Ovary (tissue), 10 donors: ENCODE results near the gene SGCE. TPM values are rescaled to one million over a fixed set of nuclear protein-coding genes. Genes with fewer than 3 reads are reported as not detected.
"Not testable (repeated sequence)": the region's sequence is repeated elsewhere in the genome, so short reads cannot be mapped to it uniquely, and the experiment has no call there.

Source experiments
- DNase-seq, 5 donors: peaks; one replicate each; pipeline ENCODE4 v3.0.0-alpha.2; 2019 to 2020
- H3K27ac ChIP-seq, 2 donors: fragments of 200-600 bp; one replicate each; pipeline versions ENCODE4 v1.5.1 to v1.8.0; 2019 to 2022
- H3K27me3 ChIP-seq: fragments of 200-600 bp; one replicate; pipeline ENCODE4 v1.8.0; 2022
- H3K36me3 ChIP-seq: fragments of 200-600 bp; sonication (generic); one replicate; pipeline ENCODE4 v1.5.1; 2019
- H3K4me1 ChIP-seq: one replicate; pipeline ENCODE4 v1.8.1; 2013; ENCODE audit warnings: mild to moderate bottlenecking, moderate library complexity; ENCODE audit not compliant: insufficient read depth
- H3K4me3 ChIP-seq: fragments of 200-600 bp; sonication (generic); one replicate; pipeline ENCODE4 v1.5.1; 2017
- H3K9me3 ChIP-seq, 2 donors: fragments of 200-600 bp in 1 of 2; sonication (generic) in 1 of 2; one replicate each; pipeline versions ENCODE4 v1.5.1 to v1.8.1; 2013 to 2019; ENCODE audit warnings: mild to moderate bottlenecking in 1 of 2, moderate library complexity in 1 of 2
- EP300 ChIP-seq: sonication (generic); formaldehyde crosslinking; IDR thresholded peaks from one replicate; pipeline ENCODE4 v1.6.1; 2017; ENCODE audit warnings: antibody characterized with exemption
- POLR2A ChIP-seq: fragments of 450-650 bp; IDR thresholded peaks from one replicate; pipeline ENCODE4 v1.6.1; 2017; ENCODE audit warnings: antibody characterized with exemption, mild to moderate bottlenecking, moderate library complexity
- WGBS, 3 donors: extraction: QIAGEN DNeasy Blood & Tissue Kit in 1 of 3; methylation state at CpG; one replicate each; pipeline versions ENCODE4 v1.1.5 to v1.1.7; 2013 to 2017; 5-methylcytosine and 5-hydroxymethylcytosine counted together
- intact Hi-C, 4 donors: fragments of 100-400 bp; cut with DNase I; formaldehyde crosslinking; loops; one replicate each; pipeline versions ENCODE4 v1.11.0 to v1.15.1; 2022 to 2023
- long read RNA-seq, 3 donors: library from polyadenylated mRNA in 2 of 3; unstranded in 2 of 3; transcript quantifications; one replicate each; pipeline ENCODE4 v2.0.0 and lab custom pipeline, GENCODE V29; 2021 to 2026
- polyA plus RNA-seq, 2 donors: library from polyadenylated mRNA; stranded (reverse); fragments of 200-250 nt in 1 of 2; fragments of 350-450 nt in 1 of 2; fragmentation: Illumina TruSeq in 1 of 2; extraction: RNeasy Lipid Tissue Mini Kit (QIAGEN cat#74804) in 1 of 2; gene quantifications; one replicate each; pipeline ENCODE4 v1.2.3, GENCODE V29; 2013 to 2014
- total RNA-seq, 7 donors: library from RNA; depleted of rRNA in 2 of 7; stranded (reverse); fragments of >200 nt in 2 of 7; fragmentation: NEBNext Ultra II Directional in 3 of 7; extraction: Animal tissue kit (Norgen Biotek cat#: 25700) in 3 of 7; gene quantifications; one replicate each; pipeline versions ENCODE4 v1.1.0 to v1.2.4, GENCODE V29; 2016 to 2023
- TF ChIP-seq, protein P1 (sequence below), 3 donors: fragments of 450-650 bp in 2 of 3; fragments of 200-600 bp in 1 of 3; IDR thresholded peaks; one replicate each; pipeline versions ENCODE4 v1.5.1 to v1.8.0; 2016 to 2022; ENCODE audit warnings: antibody characterized with exemption in 3 of 3, mild to moderate bottlenecking in 1 of 3
- donor health status: DM: no; HTN: no; CAD: no; lungs with moderate emphysema.
- donor health status: DM: no; HTN: no; CAD: no.
- donor health status: Bipolar disorder and iron deficiency.
- donor health status: DM: yes; HTN: yes; CAD: no.
- donor health status: DM: no; HTN: no; CAD: no.
- donor health status: DM: yes; HTN: yes; CAD: no.

Gene SGCE, protein sequence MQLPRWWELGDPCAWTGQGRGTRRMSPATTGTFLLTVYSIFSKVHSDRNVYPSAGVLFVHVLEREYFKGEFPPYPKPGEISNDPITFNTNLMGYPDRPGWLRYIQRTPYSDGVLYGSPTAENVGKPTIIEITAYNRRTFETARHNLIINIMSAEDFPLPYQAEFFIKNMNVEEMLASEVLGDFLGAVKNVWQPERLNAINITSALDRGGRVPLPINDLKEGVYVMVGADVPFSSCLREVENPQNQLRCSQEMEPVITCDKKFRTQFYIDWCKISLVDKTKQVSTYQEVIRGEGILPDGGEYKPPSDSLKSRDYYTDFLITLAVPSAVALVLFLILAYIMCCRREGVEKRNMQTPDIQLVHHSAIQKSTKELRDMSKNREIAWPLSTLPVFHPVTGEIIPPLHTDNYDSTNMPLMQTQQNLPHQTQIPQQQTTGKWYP
- total RNA-seq (100 to 1,000 TPM; 104 to 183 (median 114) TPM), polyA plus RNA-seq (100 to 1,000 TPM; 147 to 157 TPM)
- long read RNA-seq, donor 1, transcript SGCE-283 (12 exons, 1,686 nt), result minor isoform, 9 of 294 reads
- long read RNA-seq, donor 1, transcript SGCE-299 (11 exons, 1,614 nt), result major isoform, 213 of 294 reads
- long read RNA-seq, donor 1, transcript SGCE-205 (10 exons, 1,532 nt), result minor isoform, 14 of 294 reads
- long read RNA-seq, donor 1, transcript SGCE-282 (12 exons, 1,733 nt), result minor isoform, 6 of 294 reads
- long read RNA-seq, donor 1, partial matches to known transcripts, result 12 of 294 reads
- long read RNA-seq, donor 1, other reads (novel, unspliced or antisense), result 30 of 294 reads
- long read RNA-seq, donor 2, transcript SGCE-299 (11 exons, 1,614 nt), result major isoform, 18 of 90 reads
- long read RNA-seq, donor 2, partial matches to known transcripts, result 63 of 90 reads
- long read RNA-seq, donor 2, other reads (novel, unspliced or antisense), result 0 of 90 reads
- long read RNA-seq, donor 3, transcript SGCE-299 (11 exons, 1,614 nt), result major isoform, 70 of 127 reads
- long read RNA-seq, donor 3, transcript SGCE-206 (12 exons, 1,704 nt), result minor isoform, 7 of 127 reads
- long read RNA-seq, donor 3, partial matches to known transcripts, result 27 of 127 reads
- long read RNA-seq, donor 3, other reads (novel, unspliced or antisense), result 5 of 127 reads

- no peaks in the 10 kb centered on the region for H3K36me3 ChIP-seq
- peak; percentile 86 to 93 (median 88) for DNase-seq
- H3K4me1 ChIP-seq, result peaks cover 1% of the 10 kb centered on the region
- intact Hi-C loops, result loop anchor here in 1 of 4 donors (10.0 kb wide), 1 partner anchor 361 kb away; no protein-coding TSS in a partner anchor
- no peaks in the 10 kb centered on the region for H3K9me3 ChIP-seq
- TF ChIP-seq EP300 (no peak), POLR2A (peak; percentile 19)
- TF ChIP-seq, protein P1, sequence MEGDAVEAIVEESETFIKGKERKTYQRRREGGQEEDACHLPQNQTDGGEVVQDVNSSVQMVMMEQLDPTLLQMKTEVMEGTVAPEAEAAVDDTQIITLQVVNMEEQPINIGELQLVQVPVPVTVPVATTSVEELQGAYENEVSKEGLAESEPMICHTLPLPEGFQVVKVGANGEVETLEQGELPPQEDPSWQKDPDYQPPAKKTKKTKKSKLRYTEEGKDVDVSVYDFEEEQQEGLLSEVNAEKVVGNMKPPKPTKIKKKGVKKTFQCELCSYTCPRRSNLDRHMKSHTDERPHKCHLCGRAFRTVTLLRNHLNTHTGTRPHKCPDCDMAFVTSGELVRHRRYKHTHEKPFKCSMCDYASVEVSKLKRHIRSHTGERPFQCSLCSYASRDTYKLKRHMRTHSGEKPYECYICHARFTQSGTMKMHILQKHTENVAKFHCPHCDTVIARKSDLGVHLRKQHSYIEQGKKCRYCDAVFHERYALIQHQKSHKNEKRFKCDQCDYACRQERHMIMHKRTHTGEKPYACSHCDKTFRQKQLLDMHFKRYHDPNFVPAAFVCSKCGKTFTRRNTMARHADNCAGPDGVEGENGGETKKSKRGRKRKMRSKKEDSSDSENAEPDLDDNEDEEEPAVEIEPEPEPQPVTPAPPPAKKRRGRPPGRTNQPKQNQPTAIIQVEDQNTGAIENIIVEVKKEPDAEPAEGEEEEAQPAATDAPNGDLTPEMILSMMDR (IDR thresholded peaks at IDR 0.05), result peak; percentile 30 to 40 (median 30)
- H3K4me3 ChIP-seq, result peak within 1 kb of the TSS; percentile 66
- 25 to 33% (median 28%) methylated on average over 62 to 63 of the region's 63 CpGs for WGBS, 3 donors
- H3K27ac ChIP-seq, result peak within 1 kb of the TSS; percentile 80 to 90
- no peaks in the 10 kb centered on the region for H3K27me3 ChIP-seq
These were observed at the start of gene SGCE for GRCh38 chr7:94655848-94656657. Gene SGCE, minus strand, starts transcription at chr7:94656133. Its CDS starts 35 bp downstream, at chr7:94656098.

DNA sequence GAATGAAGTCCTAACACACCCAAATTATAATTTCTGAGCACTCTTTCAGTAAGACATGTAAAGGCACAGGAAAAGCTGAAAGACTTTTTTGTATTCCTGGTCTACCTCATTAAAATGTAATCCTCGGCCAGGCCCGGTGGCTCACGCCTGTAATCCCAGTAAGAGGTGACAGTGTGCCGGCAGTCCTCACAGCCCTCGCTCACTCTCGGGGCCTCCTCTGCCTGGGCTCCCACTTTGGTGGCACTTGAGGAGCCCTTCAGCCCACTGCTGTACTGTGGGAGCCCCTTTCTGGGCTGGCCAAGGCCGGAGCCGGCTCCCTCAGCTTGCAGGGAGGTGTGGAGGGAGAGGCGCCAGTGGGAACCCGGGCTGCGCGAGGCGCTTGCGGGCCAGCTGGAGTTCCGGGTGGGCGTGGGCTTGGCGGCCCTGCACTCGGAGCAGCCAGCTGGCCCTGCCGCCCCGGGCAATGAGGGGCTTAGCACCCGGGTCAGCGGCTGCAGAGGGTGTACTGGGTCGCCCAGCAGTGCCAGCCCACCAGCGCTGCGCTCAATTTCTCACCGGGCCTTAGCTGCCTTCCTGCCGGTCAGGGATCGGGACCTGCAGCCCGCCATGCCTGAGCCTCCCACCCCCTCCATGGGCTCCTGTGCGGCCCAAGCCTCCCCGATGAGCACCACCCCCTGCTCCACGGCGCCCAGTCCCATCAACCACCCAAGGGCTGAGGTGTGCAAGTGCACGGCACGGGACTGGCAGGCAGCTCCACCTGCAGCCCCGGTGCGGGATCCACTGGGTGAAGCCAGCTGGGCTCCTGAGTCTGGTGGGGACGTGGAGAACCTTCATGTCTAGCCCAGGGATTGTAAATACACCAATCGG lies 49.5 kb upstream of the SGCE start:
- H3K4me1 ChIP-seq, DNase-seq, H3K4me3 ChIP-seq, H3K27ac ChIP-seq, H3K27me3 ChIP-seq, H3K9me3 ChIP-seq, H3K36me3 ChIP-seq, intact Hi-C loops: not testable (repeated sequence)
- 96 to 98% (median 96%) methylated on average over 37 to 39 of the region's 39 CpGs for WGBS, 3 donors

DNA sequence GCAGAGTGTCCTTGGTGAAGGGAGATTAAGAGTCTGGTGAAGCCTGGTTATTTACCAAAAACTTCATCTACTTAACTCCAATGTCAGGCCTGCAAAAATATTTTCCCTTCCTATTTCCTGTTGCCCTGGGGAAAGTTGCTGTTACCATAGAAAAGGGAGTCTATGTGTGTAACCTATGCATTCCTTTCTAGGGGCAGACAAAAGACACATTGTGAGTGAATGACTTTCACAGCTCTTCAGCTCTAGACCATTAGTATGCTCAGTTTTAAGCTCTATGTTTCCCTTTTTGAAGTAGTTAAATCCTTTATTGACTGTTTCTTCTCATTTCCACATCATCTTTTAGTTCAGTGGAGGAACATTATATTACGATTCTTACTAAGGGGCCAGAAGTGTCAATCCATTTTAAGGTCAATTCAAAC lies 45.6 kb upstream of the SGCE start:
- Histone ChIP-seq H3K9me3 (no peaks in the 10 kb centered on the region), H3K4me3 (no peak overlapping the region), H3K4me1 (peaks cover 4% of the 10 kb centered on the region), H3K36me3 (no peaks in the 10 kb centered on the region), H3K27me3 (no peaks in the 10 kb centered on the region), H3K27ac (peak overlapping the region in 1 of 2 donors; percentile 46)
- intact Hi-C loops, result no loop called here
- TF ChIP-seq EP300 (no peak), POLR2A (no peak)
- TF ChIP-seq, protein P1 (IDR thresholded peaks at IDR 0.05), result no peak
- WGBS, 3 donors, result 8 to 49% (median 23%) methylated on average over 1 of the region's 1 CpG
- DNase-seq, result no peak

GRCh38 chr7:94700926-94701554 lies 45.1 kb upstream of the SGCE start:
- Histone ChIP-seq H3K36me3 (no peaks in the 10 kb centered on the region), H3K27me3 (no peaks in the 10 kb centered on the region), H3K27ac (peak overlapping the region in 1 of 2 donors; percentile 46), H3K4me1 (peaks cover 4% of the 10 kb centered on the region), H3K4me3 (no peak overlapping the region), H3K9me3 (no peaks in the 10 kb centered on the region)
- TF ChIP-seq EP300, result no peak
- intact Hi-C loops, result no loop called here
- no peak for DNase-seq
